ENCODE data around the gene COG8.
"Not testable (repeated sequence)": the region's sequence is repeated elsewhere in the genome, so short reads cannot be mapped to it uniquely, and the experiment has no call there.

COG8 gene

GRCh38 chr16:69306031-69306430 lies 33.3 kb downstream of the COG8 start:
- TF ChIP-seq, protein P1, sequence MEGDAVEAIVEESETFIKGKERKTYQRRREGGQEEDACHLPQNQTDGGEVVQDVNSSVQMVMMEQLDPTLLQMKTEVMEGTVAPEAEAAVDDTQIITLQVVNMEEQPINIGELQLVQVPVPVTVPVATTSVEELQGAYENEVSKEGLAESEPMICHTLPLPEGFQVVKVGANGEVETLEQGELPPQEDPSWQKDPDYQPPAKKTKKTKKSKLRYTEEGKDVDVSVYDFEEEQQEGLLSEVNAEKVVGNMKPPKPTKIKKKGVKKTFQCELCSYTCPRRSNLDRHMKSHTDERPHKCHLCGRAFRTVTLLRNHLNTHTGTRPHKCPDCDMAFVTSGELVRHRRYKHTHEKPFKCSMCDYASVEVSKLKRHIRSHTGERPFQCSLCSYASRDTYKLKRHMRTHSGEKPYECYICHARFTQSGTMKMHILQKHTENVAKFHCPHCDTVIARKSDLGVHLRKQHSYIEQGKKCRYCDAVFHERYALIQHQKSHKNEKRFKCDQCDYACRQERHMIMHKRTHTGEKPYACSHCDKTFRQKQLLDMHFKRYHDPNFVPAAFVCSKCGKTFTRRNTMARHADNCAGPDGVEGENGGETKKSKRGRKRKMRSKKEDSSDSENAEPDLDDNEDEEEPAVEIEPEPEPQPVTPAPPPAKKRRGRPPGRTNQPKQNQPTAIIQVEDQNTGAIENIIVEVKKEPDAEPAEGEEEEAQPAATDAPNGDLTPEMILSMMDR (IDR thresholded peaks at IDR 0.05) = no peak
- no peaks in the 10 kb centered on the region for H3K79me2 ChIP-seq
- no peaks in the 10 kb centered on the region for H3K4me1 ChIP-seq

GRCh38 chr16:69302301-69302700 lies 37.1 kb downstream of the COG8 start:
- Histone ChIP-seq H3K36me3 (ENCODE audit: control insufficient read depth, insufficient read depth, low read length) (no peaks in the 10 kb centered on the region), H3K4me3 (ENCODE audit: low read depth, low read length) (no peak overlapping the region), H3K4me1 (no peaks in the 10 kb centered on the region), H3K27me3 (ENCODE audit: control insufficient read depth, insufficient read depth, low read length) (no peaks in the 10 kb centered on the region), H3K79me2 (no peaks in the 10 kb centered on the region), H2AFZ (no peak overlapping the region), H3K9ac (no peak overlapping the region), H3K4me2 (ENCODE audit: low read length) (no peak overlapping the region), H3K27ac (no peak overlapping the region), H3K9me3 (ENCODE audit: control insufficient read depth, low read length) (no peaks in the 10 kb centered on the region)
- TF ChIP-seq, protein P1 (IDR thresholded peaks at IDR 0.05) = no peak

More at GRCh38 chr16:69306031-69306430, 33.3 kb downstream of the COG8 start:
- Histone ChIP-seq H2AFZ (no peak overlapping the region), H3K9me3 (ENCODE audit: control insufficient read depth, low read length) (no peaks in the 10 kb centered on the region), H3K4me3 (ENCODE audit: low read depth, low read length) (no peak overlapping the region), H3K4me2 (ENCODE audit: low read length) (no peak overlapping the region), H3K27ac (no peak overlapping the region), H3K27me3 (ENCODE audit: control insufficient read depth, insufficient read depth, low read length) (no peaks in the 10 kb centered on the region), H3K36me3 (ENCODE audit: control insufficient read depth, insufficient read depth, low read length) (no peaks in the 10 kb centered on the region), H3K9ac (no peak overlapping the region)

DNA sequence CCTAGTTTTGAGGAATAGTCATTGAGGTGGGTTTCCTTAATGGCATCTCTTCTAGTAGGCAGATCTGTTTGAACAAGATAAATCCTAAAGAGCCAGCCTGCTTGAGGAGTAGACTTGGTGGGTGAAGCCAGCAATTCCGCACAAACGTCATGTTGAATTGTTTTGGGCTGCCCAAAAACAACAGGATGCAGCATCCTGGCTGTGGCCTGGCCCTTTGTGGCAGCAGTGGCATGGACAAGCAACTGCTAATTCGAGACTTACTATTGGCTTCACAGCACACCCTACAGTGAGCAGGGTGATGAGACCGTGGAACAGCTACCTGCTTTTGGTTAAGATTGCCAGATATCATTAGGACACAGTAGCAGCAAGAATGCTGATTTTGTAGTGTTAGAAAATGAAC lies 37.5 kb downstream of the COG8 start:
- Histone ChIP-seq H3K36me3 (ENCODE audit: control insufficient read depth, insufficient read depth, low read length) (no peaks in the 10 kb centered on the region), H3K4me1 (no peaks in the 10 kb centered on the region), H3K9ac (no peak overlapping the region), H3K27me3 (ENCODE audit: control insufficient read depth, insufficient read depth, low read length) (no peaks in the 10 kb centered on the region), H2AFZ (no peak overlapping the region), H3K4me3 (ENCODE audit: low read depth, low read length) (no peak overlapping the region), H3K27ac (no peak overlapping the region), H3K79me2 (no peaks in the 10 kb centered on the region), H3K4me2 (ENCODE audit: low read length) (no peak overlapping the region), H3K9me3 (ENCODE audit: control insufficient read depth, low read length) (no peaks in the 10 kb centered on the region)
- TF ChIP-seq, protein P1 (IDR thresholded peaks at IDR 0.05) = no peak

GRCh38 chr16:69301187-69301586 lies 38.2 kb downstream of the COG8 start:
- no peaks in the 10 kb centered on the region for H3K9me3 ChIP-seq (ENCODE audit: control insufficient read depth, low read length)
- no peak overlapping the region for H3K4me2 ChIP-seq (ENCODE audit: low read length)
- H3K4me1 ChIP-seq = no peaks in the 10 kb centered on the region
- H3K4me3 ChIP-seq (ENCODE audit: low read depth, low read length) = no peak overlapping the region
- H3K27ac ChIP-seq = no peak overlapping the region
- no peaks in the 10 kb centered on the region for H3K27me3 ChIP-seq (ENCODE audit: control insufficient read depth, insufficient read depth, low read length)
- no peaks in the 10 kb centered on the region for H3K36me3 ChIP-seq (ENCODE audit: control insufficient read depth, insufficient read depth, low read length)
- H3K9ac ChIP-seq = no peak overlapping the region
- TF ChIP-seq, protein P1 (IDR thresholded peaks at IDR 0.05) = no peak
- no peak overlapping the region for H2AFZ ChIP-seq
- no peaks in the 10 kb centered on the region for H3K79me2 ChIP-seq

- no peak overlapping the region for H3K4me3 ChIP-seq (ENCODE audit: low read depth, low read length)
- H3K27me3 ChIP-seq (ENCODE audit: control insufficient read depth, insufficient read depth, low read length) = no peaks in the 10 kb centered on the region
- no peak overlapping the region for H3K27ac ChIP-seq
- H3K9me3 ChIP-seq (ENCODE audit: control insufficient read depth, low read length) = no peaks in the 10 kb centered on the region
- H3K79me2 ChIP-seq = peaks cover 3% of the 10 kb centered on the region
- TF ChIP-seq, protein P1 (IDR thresholded peaks at IDR 0.05) = no peak
- H3K4me1 ChIP-seq = no peaks in the 10 kb centered on the region
- no peak overlapping the region for H3K4me2 ChIP-seq (ENCODE audit: low read length)
- no peak overlapping the region for H2AFZ ChIP-seq
- no peak overlapping the region for H3K9ac ChIP-seq
- no peaks in the 10 kb centered on the region for H3K36me3 ChIP-seq (ENCODE audit: control insufficient read depth, insufficient read depth, low read length)
Measured at GRCh38 chr16:69298261-69298660, 41.1 kb downstream of the COG8 start.

- not testable (repeated sequence) for H2AFZ ChIP-seq; H3K27me3 ChIP-seq (ENCODE audit: control insufficient read depth, insufficient read depth, low read length); H3K27ac ChIP-seq; H3K9me3 ChIP-seq (ENCODE audit: control insufficient read depth, low read length); H3K4me3 ChIP-seq (ENCODE audit: low read depth, low read length); H3K9ac ChIP-seq; H3K79me2 ChIP-seq; H3K36me3 ChIP-seq (ENCODE audit: control insufficient read depth, insufficient read depth, low read length); H3K4me2 ChIP-seq (ENCODE audit: low read length); H3K4me1 ChIP-seq
Measured at GRCh38 chr16:69296771-69297170, 42.6 kb downstream of the COG8 start.

Data from parathyroid adenoma (tissue), 2 donors.